ENCODE measurements around the gene QRFP.

DNA sequence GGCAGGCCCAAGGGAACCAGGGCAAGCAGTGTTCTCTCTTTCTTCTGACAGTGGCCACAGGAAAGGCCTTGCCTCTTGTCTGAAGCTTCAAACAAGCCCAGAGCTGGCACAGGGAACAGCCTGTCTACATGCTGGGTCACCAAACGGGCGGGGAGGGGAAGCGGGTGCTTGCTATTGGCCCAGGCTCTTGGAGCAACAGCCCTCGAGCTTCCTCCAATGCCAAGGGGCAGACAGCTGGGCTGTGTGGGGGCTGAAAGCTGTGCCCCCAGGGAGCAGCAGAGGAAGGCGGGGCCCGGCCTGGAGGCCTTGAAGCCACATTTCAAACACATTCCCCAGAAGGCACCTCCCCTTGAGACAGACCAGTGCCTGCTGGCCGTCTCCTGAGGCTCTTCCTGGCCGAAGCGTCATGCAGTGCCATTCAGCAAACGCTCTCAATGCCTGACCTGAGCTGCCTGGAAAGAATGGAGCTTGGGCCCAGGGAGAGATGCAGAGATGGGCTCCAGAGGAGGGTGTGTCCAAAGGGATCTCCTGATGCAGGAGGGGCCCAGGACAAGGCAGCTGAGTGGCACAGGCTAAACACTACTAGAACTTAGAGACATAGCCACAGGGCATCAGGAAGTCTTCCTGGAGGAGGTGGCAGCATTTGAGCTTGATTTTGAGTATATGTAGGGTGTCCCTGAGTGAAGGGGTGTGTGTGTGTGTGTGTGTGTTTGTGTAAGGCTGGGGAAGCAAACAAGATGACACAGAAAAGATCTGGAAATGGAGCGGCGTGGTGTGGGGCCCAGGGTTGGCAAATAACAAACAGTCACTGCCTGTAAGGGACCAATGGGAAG, 39.9 kb upstream of the QRFP start:
- no peak for TF ChIP-seq POLR2A (IDR thresholded peaks at IDR 0.05)
- TF ChIP-seq CTCF (IDR thresholded peaks at IDR 0.05) = no peak
- TF ChIP-seq EP300 (IDR thresholded peaks at IDR 0.05) = no peak

Data from ovary (tissue), 3 donors.